Measurements from ENCODE around the gene C18orf54.
A peak's percentile ranks its signal among the peaks of the same experiment; 100 is the strongest.

C18orf54 gene

GRCh38 chr18:54329787-54330186, 27.9 kb upstream of the C18orf54 start:
- Histone ChIP-seq H3K36me3 (ENCODE audit: control insufficient read depth, insufficient read depth, low read length) (no peaks in the 10 kb centered on the region), H3K4me3 (replicated peaks; ENCODE audit: low read depth, low read length) (no peak overlapping the region), H3K27me3 (replicated peaks; ENCODE audit: control insufficient read depth, insufficient read depth, low read length) (no peaks in the 10 kb centered on the region)
- DNase-seq (ENCODE audit: extremely low read depth, insufficient read length) = no peak
- no peak for TF ChIP-seq CTCF (IDR thresholded peaks at IDR 0.05; ENCODE audit: insufficient read depth, low read length, poor library complexity, severe bottlenecking)

- peak; percentile 8 for TF ChIP-seq CTCF (IDR thresholded peaks at IDR 0.05; ENCODE audit: insufficient read depth, low read length, poor library complexity, severe bottlenecking)
- H3K27me3 ChIP-seq (replicated peaks; ENCODE audit: control insufficient read depth, insufficient read depth, low read length) = no peaks in the 10 kb centered on the region
- DNase-seq (ENCODE audit: extremely low read depth, insufficient read length) = no peak
- no peak overlapping the region for H3K4me3 ChIP-seq (replicated peaks; ENCODE audit: low read depth, low read length)
- no peaks in the 10 kb centered on the region for H3K36me3 ChIP-seq (ENCODE audit: control insufficient read depth, insufficient read depth, low read length)
Measured at GRCh38 chr18:54330768-54331548, 26.7 kb upstream of the C18orf54 start.

- no peak for DNase-seq (ENCODE audit: extremely low read depth, insufficient read length)
- Histone ChIP-seq H3K4me3 (replicated peaks; ENCODE audit: low read depth, low read length) (no peak overlapping the region), H3K27me3 (replicated peaks; ENCODE audit: control insufficient read depth, insufficient read depth, low read length) (no peaks in the 10 kb centered on the region), H3K36me3 (ENCODE audit: control insufficient read depth, insufficient read depth, low read length) (no peaks in the 10 kb centered on the region)
- TF ChIP-seq CTCF (IDR thresholded peaks at IDR 0.05; ENCODE audit: insufficient read depth, low read length, poor library complexity, severe bottlenecking) = no peak
Measured at GRCh38 chr18:54335638-54336173, 22.0 kb upstream of the C18orf54 start.

GRCh38 chr18:54338230-54338629, 19.5 kb upstream of the C18orf54 start:
- no peaks in the 10 kb centered on the region for H3K27me3 ChIP-seq (replicated peaks; ENCODE audit: control insufficient read depth, insufficient read depth, low read length)
- H3K4me3 ChIP-seq (replicated peaks; ENCODE audit: low read depth, low read length) = no peak overlapping the region
- no peaks in the 10 kb centered on the region for H3K36me3 ChIP-seq (ENCODE audit: control insufficient read depth, insufficient read depth, low read length)
- no peak for DNase-seq (ENCODE audit: extremely low read depth, insufficient read length)
- no peak for TF ChIP-seq CTCF (IDR thresholded peaks at IDR 0.05; ENCODE audit: insufficient read depth, low read length, poor library complexity, severe bottlenecking)

GRCh38 chr18:54351186-54351585, 6.5 kb upstream of the C18orf54 start:
- no peak for TF ChIP-seq CTCF (IDR thresholded peaks at IDR 0.05; ENCODE audit: insufficient read depth, low read length, poor library complexity, severe bottlenecking)
- no peaks in the 10 kb centered on the region for H3K27me3 ChIP-seq (replicated peaks; ENCODE audit: control insufficient read depth, insufficient read depth, low read length)
- DNase-seq (ENCODE audit: extremely low read depth, insufficient read length) = no peak
- H3K4me3 ChIP-seq (replicated peaks; ENCODE audit: low read depth, low read length) = no peak overlapping the region
- no peaks in the 10 kb centered on the region for H3K36me3 ChIP-seq (ENCODE audit: control insufficient read depth, insufficient read depth, low read length)

Measured in GM06990 (cell line).